Measurements from ENCODE around the gene TAOK2. TPM values are rescaled to one million over a fixed set of nuclear protein-coding genes. Genes with fewer than 3 reads are reported as not detected.

Gene TAOK2
- total RNA-seq, 1 experiment from 2014 or later = 56.7 TPM

GRCh38 chr16:30010844-30011713, 37.4 kb downstream of the TAOK2 start, which contains the start of gene DOC2A:
Gene DOC2A (minus strand): TSS chr16:30011027. CDS start chr16:30010222, 805 bp downstream.
- Histone ChIP-seq H3K4me3 (replicated peaks in 1 of 2; ENCODE audit: low read depth in 1 of 2, low read length in 2 of 2) (no peak within 1 kb of the TSS), H3K4me2 (ENCODE audit: low read length) (no peak within 1 kb of the TSS), H4K20me1 (ENCODE audit: insufficient read depth) (no peaks in the 10 kb centered on the region), H2AFZ (ENCODE audit: low read depth, low read length, poor library complexity, severe bottlenecking) (no peak within 1 kb of the TSS), H3K4me1 (ENCODE audit: control insufficient read depth in 1 of 2, insufficient read depth in 2 of 2, low read length in 2 of 2) (no peaks in the 10 kb centered on the region), H3K27me3 (ENCODE audit: insufficient read depth, low read length) (no peaks in the 10 kb centered on the region), H3K79me2 (ENCODE audit: insufficient read depth, low read length) (no peaks in the 10 kb centered on the region), H3K27ac (ENCODE audit: low read depth, low read length) (no peak within 1 kb of the TSS), H3K9ac (ENCODE audit: low read length) (no peak within 1 kb of the TSS), H3K9me2 (ENCODE audit: insufficient read depth) (no peaks in the 10 kb centered on the region), H3K36me3 (ENCODE audit: control insufficient read depth in 1 of 2, insufficient read depth in 2 of 2, low read length in 2 of 2) (no peaks in the 10 kb centered on the region; a peak in 1 of 4 replicates), H3K9me3 (ENCODE audit: control insufficient read depth in 1 of 2, insufficient read depth in 1 of 2, low read depth in 1 of 2, low read length in 2 of 2) (no peaks in the 10 kb centered on the region)
- ChIA-PET RAD21 (ENCODE audit: low non-redundant PET in 1 of 2, low total read pairs in 2 of 2, uncharacterized antibody in 2 of 2, unreplicated experiment in 2 of 2) (no interaction called here), POLR2A (no interaction called here), CTCF (no interaction called here)
- no peak for TF ChIP-seq ATF3 (IDR thresholded peaks at IDR 0.05)
- TF ChIP-seq RAD21 (IDR thresholded peaks at IDR 0.05; ENCODE audit: low read depth) = no peak
- no peak for TF ChIP-seq POLR2AphosphoS5 (IDR thresholded peaks at IDR 0.05; ENCODE audit: low read depth, low read length)
- no peak for TF ChIP-seq ELF1 (IDR thresholded peaks at IDR 0.05; ENCODE audit: borderline replicate concordance, low read depth)
- TF ChIP-seq CTCF (IDR thresholded peaks at IDR 0.05 in 2 of 3, conservative IDR thresholded peaks at IDR 0.05 in 1 of 3; ENCODE audit: borderline replicate concordance in 1 of 3, insufficient read depth in 1 of 3, low read depth in 2 of 3, low read length in 2 of 3) = no peak
- no peak for TF ChIP-seq EZH2 (IDR thresholded peaks at IDR 0.05)
- TF ChIP-seq JUND (IDR thresholded peaks at IDR 0.05) = no peak
- TF ChIP-seq ZNF274 (IDR thresholded peaks at IDR 0.05; ENCODE audit: low read depth, low read length) = no peak
- TF ChIP-seq CEBPB (IDR thresholded peaks at IDR 0.05; ENCODE audit: low read depth) = no peak
- no peak for TF ChIP-seq MAX (IDR thresholded peaks at IDR 0.05)
- TF ChIP-seq SP1 (IDR thresholded peaks at IDR 0.05; ENCODE audit: low read depth) = no peak
- no peak for TF ChIP-seq POLR2A (IDR thresholded peaks at IDR 0.05; ENCODE audit: borderline replicate concordance, extremely low read depth, insufficient read depth, insufficient read length)
- TF ChIP-seq EZH2phosphoT487 (IDR thresholded peaks at IDR 0.05; ENCODE audit: borderline replicate concordance) = no peak
- TF ChIP-seq SRF (IDR thresholded peaks at IDR 0.05; ENCODE audit: low read depth) = no peak
- no peak for TF ChIP-seq ZFX (IDR thresholded peaks at IDR 0.05)
- no peak for TF ChIP-seq EGR1 (IDR thresholded peaks at IDR 0.05; ENCODE audit: low read depth)
- DNase-seq (ENCODE audit: low read depth, low spot score) (no peak), ATAC-seq (no peak)
- BruUV-seq (replicated peaks) = no TSS peak
- intact Hi-C loops (cut with micrococcal nuclease) = no loop called here
